Heart left ventricle (tissue), 16 donors: ENCODE measurements around the gene TTC8. TPM values are rescaled to one million over a fixed set of nuclear protein-coding genes. Genes with fewer than 3 reads are reported as not detected.

Experiments used
- ATAC-seq, 4 donors: fragments of 200-7000 bp; cut with Tn5 transposase; one replicate each; pipeline ENCODE4 v1.9.1; 2020 to 2022; ENCODE audit warnings: moderate library complexity in 4 of 4, mild to moderate bottlenecking in 3 of 4, moderate number of reproducible peaks in 1 of 4
- DNase-seq, 5 donors: peaks; one replicate each; pipeline ENCODE4 v3.0.0-alpha.2; 2020
- H3K27ac ChIP-seq, 12 donors: fragments of 200-600 bp; sonication (generic) in 4 of 12; one replicate each; pipeline versions ENCODE4 v1.5.0 to v1.8.0; 2016 to 2022; ENCODE audit warnings: mild to moderate bottlenecking in 2 of 12
- H3K27me3 ChIP-seq, 9 donors: fragments of 200-600 bp; sonication (generic) in 2 of 9; one replicate each; pipeline versions ENCODE4 v1.5.1 to v1.8.0; 2016 to 2022; ENCODE audit warnings: mild to moderate bottlenecking in 3 of 9
- H3K36me3 ChIP-seq, 9 donors: fragments of 200-600 bp; sonication (generic) in 2 of 9; one replicate each; pipeline versions ENCODE4 v1.5.0 to v1.8.0; 2018 to 2022; ENCODE audit warnings: mild to moderate bottlenecking in 2 of 9
- H3K4me1 ChIP-seq, 12 donors: fragments of 200-600 bp; sonication (generic) in 4 of 12; one replicate each; pipeline versions ENCODE4 v1.5.0 to v1.8.0; 2016 to 2022; ENCODE audit warnings: mild to moderate bottlenecking in 3 of 12
- H3K4me3 ChIP-seq, 12 donors: fragments of 200-600 bp; sonication (generic) in 4 of 12; one replicate each; pipeline versions ENCODE4 v1.5.0 to v1.8.0; 2017 to 2022; ENCODE audit warnings: mild to moderate bottlenecking in 9 of 12, moderate library complexity in 4 of 12
- H3K9me3 ChIP-seq, 12 donors: fragments of 200-600 bp; sonication (generic) in 4 of 12; one replicate each; pipeline versions ENCODE4 v1.5.0 to v1.8.0; 2016 to 2022; ENCODE audit warnings: mild to moderate bottlenecking in 1 of 12
- CTCF ChIP-seq, 12 donors: fragments of 200-600 bp; sonication (generic) in 4 of 12; IDR thresholded peaks; one replicate each; pipeline versions ENCODE4 v1.5.0 to v1.8.0; 2018 to 2022; ENCODE audit warnings: antibody characterized with exemption in 12 of 12, mild to moderate bottlenecking in 5 of 12
- POLR2A ChIP-seq, 2 donors: fragments of 450-650 bp; IDR thresholded peaks; one replicate each; pipeline ENCODE4 v1.6.1; 2017; ENCODE audit warnings: antibody characterized with exemption in 2 of 2, mild to moderate bottlenecking in 2 of 2, moderate library complexity in 2 of 2
- WGBS, 4 donors: extraction: QIAGEN DNeasy Blood & Tissue Kit in 2 of 4; methylation state at CpG; one replicate each; pipeline versions ENCODE4 v1.1.5 to v1.1.7; 2013 to 2018; 5-methylcytosine and 5-hydroxymethylcytosine counted together
- intact Hi-C, 10 donors: fragments of 100-400 bp; cut with DNase I; formaldehyde crosslinking; loops; one replicate each; pipeline versions ENCODE4 v1.11.1 to v1.14.2; 2022
- polyA plus RNA-seq, 2 donors: library from polyadenylated mRNA; stranded (reverse); fragments of 200-250 nt; gene quantifications; one replicate each; pipeline ENCODE4 v1.2.3, GENCODE V29; 2013
- total RNA-seq, 9 donors: library from RNA; depleted of rRNA in 2 of 9; stranded (reverse); fragments of >200 nt in 2 of 9; fragmentation: NEBNext Ultra II Directional in 3 of 9; extraction: Animal tissue kit (Norgen Biotek cat#: 25700) in 3 of 9; gene quantifications; one replicate each; pipeline versions ENCODE4 v1.1.0 to v1.2.4, GENCODE V29; 2016 to 2023
- donor health status: ischemic (EF 13 %, LVEDD 7.1; RV severe dilation, severe dysfunction).
- donor health status: healthy with polysubstance abuse.
- donor health status: DM: no; HTN: yes; CAD: no.
- donor health status: DM: no; HTN: no; CAD: no.
- donor health status: ischemic (EF 25% LVEDD 6.9; RV normal size, moderate dysfunction).
- donor health status: ischemic (EF 25% LVEDD 5.7; RV mildly dilated, moderate dysfunction).
- donor health status: healthy.
- donor health status: DM: yes; HTN: yes; CAD: no.
- donor health status: ischemic (EF 35%, LVEDD 5.7; RV mildly dilated, moderate dysfunction).
- donor health status: nonischemic (EF 11% LVEDD 7.7; RV severe dilation, severe dysfunction).
- donor health status: DM: yes; HTN: yes; CAD: no.
- donor health status: PGD.
- donor health status: ischemic (EF 29% LVEDD 5.4; RV normal size, mild dysfunction).
- donor health status: nonischemic (EF 23%, LVEDD 6.1; RV moderate dilation, normal function).

Gene TTC8
- total and polyA plus RNA-seq, 11 donors: 4.5 to 18.3 (median 11.9) TPM

- DNase-seq: peak; percentile 66 to 89 (median 76)
- intact Hi-C loops: no loop called here
- Histone ChIP-seq H3K4me1 (peaks cover 0 to 19% (median 9%) of the 10 kb centered on the region in 12 donors), H3K9me3 (no peaks in the 10 kb centered on the region), H3K27me3 (peaks cover 0 to 21% (median 0%) of the 10 kb centered on the region in 9 donors), H3K27ac (peak within 1 kb of the TSS in 7 of 12 donors; percentile 5 to 83 (median 24)), H3K4me3 (peak within 1 kb of the TSS; percentile 59 to 81 (median 76)), H3K36me3 (no peaks in the 10 kb centered on the region)
- peak in 8 of 12 donors; percentile 9 to 36 (median 22) for TF ChIP-seq CTCF (IDR thresholded peaks at IDR 0.05)
- TF ChIP-seq POLR2A (IDR thresholded peaks at IDR 0.05): peak in 1 of 2 donors; percentile 30
- peak; percentile 88 to 99 (median 96) for ATAC-seq
- WGBS, 4 donors: 1 to 2% (median 1%) methylated on average over 40 to 111 of the region's 111 CpGs
Measured at GRCh38 chr14:88792473-88793258, 31.8 kb upstream of the TTC8 start, which contains the start of gene EML5. Gene EML5 (minus strand): TSS chr14:88792953. CDS start chr14:88792503, 450 bp downstream.

GRCh38 chr14:88793259-88793625, 31.2 kb upstream of the TTC8 start:
- intact Hi-C loops: no loop called here
- Histone ChIP-seq H3K9me3 (no peaks in the 10 kb centered on the region), H3K36me3 (no peaks in the 10 kb centered on the region), H3K4me1 (peaks cover 0 to 19% (median 9%) of the 10 kb centered on the region in 12 donors), H3K27ac (peak overlapping the region in 3 of 12 donors; percentile 4 to 83 (median 6)), H3K4me3 (peak overlapping the region; percentile 59 to 81 (median 76)), H3K27me3 (peaks cover 0 to 21% (median 0%) of the 10 kb centered on the region in 9 donors)
- WGBS, 4 donors: 51 to 66% (median 57%) methylated on average over 13 of the region's 13 CpGs
- DNase-seq (no peak), ATAC-seq (no peak)
- no peak for TF ChIP-seq CTCF (IDR thresholded peaks at IDR 0.05)

DNA sequence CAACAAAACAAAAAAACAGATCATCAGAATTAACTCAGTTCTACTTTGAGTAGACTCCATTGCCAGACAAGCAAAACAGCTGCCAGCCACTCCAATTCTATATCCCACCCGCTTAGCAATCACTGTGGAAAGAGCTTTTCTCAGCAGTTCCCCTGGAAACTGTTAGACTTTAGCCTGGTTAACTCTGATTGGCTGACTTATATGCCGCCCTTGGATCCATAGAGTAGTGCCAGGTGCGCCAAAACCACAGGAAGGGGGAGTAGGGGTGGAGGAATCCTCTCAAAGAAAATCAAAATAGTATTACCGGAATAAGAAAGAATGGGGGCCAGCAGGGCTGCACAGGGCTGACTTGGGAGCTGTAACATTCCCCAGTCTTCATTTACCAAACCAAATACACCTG, 26.3 kb upstream of the TTC8 start:
- DNase-seq (no peak), ATAC-seq (no peak)
- intact Hi-C loops: no loop called here
- Histone ChIP-seq H3K36me3 (no peaks in the 10 kb centered on the region), H3K9me3 (peaks cover 0 to 4% (median 0%) of the 10 kb centered on the region in 12 donors), H3K27me3 (peaks cover 0 to 3% (median 0%) of the 10 kb centered on the region in 9 donors), H3K27ac (no peak overlapping the region), H3K4me3 (no peak overlapping the region), H3K4me1 (peaks cover 0 to 4% (median 3%) of the 10 kb centered on the region in 12 donors)
- no peak for TF ChIP-seq POLR2A (IDR thresholded peaks at IDR 0.05)
- no peak for TF ChIP-seq CTCF (IDR thresholded peaks at IDR 0.05)
- WGBS, 4 donors: 64 to 68% (median 67%) methylated on average over 4 of the region's 4 CpGs

GRCh38 chr14:88799522-88799921, 24.9 kb upstream of the TTC8 start:
- 74 to 79% (median 76%) methylated on average over 5 of the region's 5 CpGs for WGBS, 4 donors
- ATAC-seq (no peak), DNase-seq (no peak)
- Histone ChIP-seq H3K36me3 (no peaks in the 10 kb centered on the region), H3K9me3 (peaks cover 0 to 7% (median 0%) of the 10 kb centered on the region in 12 donors), H3K4me3 (no peak overlapping the region), H3K27ac (no peak overlapping the region), H3K4me1 (no peaks in the 10 kb centered on the region), H3K27me3 (peaks cover 0 to 6% (median 0%) of the 10 kb centered on the region in 9 donors)
- TF ChIP-seq POLR2A (IDR thresholded peaks at IDR 0.05) (no peak), CTCF (IDR thresholded peaks at IDR 0.05) (no peak)
- intact Hi-C loops: no loop called here
